RWPE1 (cell line): Measurements from ENCODE around the gene SETBP1.

Experiments used
- CTCF ChIA-PET: fragments of 350-600 bp; sonication (Branson Sonifier 250); formaldehyde crosslinking; extraction: SDS; loops from one replicate; lab custom pipeline; 2021; lab: Yijun Ruan, JAX
- POLR2A ChIA-PET: fragments of 400-600 bp; formaldehyde crosslinking; extraction: SDS; loops from one replicate; lab custom pipeline; 2020; ENCODE audit warnings: antibody characterized with exemption; ENCODE audit not compliant: low non-redundant PET; lab: Yijun Ruan, JAX
- DNase-seq: peaks from one replicate; pipeline ENCODE4 v3.0.0; 2012; ENCODE audit warnings: low spot score
- H3K27ac ChIP-seq: fragments of 450-650 bp; 2 replicates; pipeline ENCODE4 v1.5.1; 2017
- CTCF ChIP-seq: fragments of 450-650 bp; conservative IDR thresholded peaks from 2 replicates; pipeline ENCODE4 v1.5.1; 2017; ENCODE audit warnings: low read depth, mild to moderate bottlenecking

Gene SETBP1

DNA sequence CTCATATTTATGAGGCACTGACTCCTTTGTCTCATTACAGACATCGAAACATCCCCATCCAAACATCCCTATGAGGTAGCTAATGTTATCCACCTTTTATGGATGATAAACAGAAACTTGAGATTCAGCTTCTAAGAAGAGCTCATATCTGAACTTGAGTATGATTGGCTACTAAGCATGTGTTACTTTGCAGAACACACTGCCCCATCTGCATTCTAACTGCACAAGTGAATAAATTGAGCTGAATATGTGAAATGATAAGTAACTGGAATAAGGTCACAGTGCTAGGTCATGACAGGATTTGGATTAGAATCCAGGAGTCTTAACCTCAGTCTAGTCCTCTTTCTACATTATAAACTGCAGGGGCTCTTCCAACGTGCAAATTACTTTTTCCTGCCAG, 172.7 kb downstream of the SETBP1 start:
- no peak for DNase-seq
- ChIA-PET CTCF (no interaction called here), POLR2A (no interaction called here)
- TF ChIP-seq CTCF: no peak
- H3K27ac ChIP-seq: no peak overlapping the region

- DNase-seq: peak; percentile 8
- ChIA-PET POLR2A (no interaction called here), CTCF (no interaction called here)
- H3K27ac ChIP-seq: peak overlapping the region; percentile 60
- no peak for TF ChIP-seq CTCF
Observed at GRCh38 chr18:44855681-44856080, 175.0 kb downstream of the SETBP1 start.

- TF ChIP-seq CTCF: no peak
- H3K27ac ChIP-seq: no peak overlapping the region
- DNase-seq: no peak
- ChIA-PET CTCF (no interaction called here), POLR2A (no interaction called here)
Observed at GRCh38 chr18:44856157-44856556, 175.5 kb downstream of the SETBP1 start.

GRCh38 chr18:44857081-44857480, 176.4 kb downstream of the SETBP1 start:
- DNase-seq: no peak
- no peak overlapping the region for H3K27ac ChIP-seq
- POLR2A ChIA-PET: no interaction called here
- CTCF ChIA-PET: interaction anchor here (0.7 kb wide), 1 partner anchor 905 kb away, joined by 3 read pairs; no protein-coding TSS in a partner anchor
- no peak for TF ChIP-seq CTCF

DNA sequence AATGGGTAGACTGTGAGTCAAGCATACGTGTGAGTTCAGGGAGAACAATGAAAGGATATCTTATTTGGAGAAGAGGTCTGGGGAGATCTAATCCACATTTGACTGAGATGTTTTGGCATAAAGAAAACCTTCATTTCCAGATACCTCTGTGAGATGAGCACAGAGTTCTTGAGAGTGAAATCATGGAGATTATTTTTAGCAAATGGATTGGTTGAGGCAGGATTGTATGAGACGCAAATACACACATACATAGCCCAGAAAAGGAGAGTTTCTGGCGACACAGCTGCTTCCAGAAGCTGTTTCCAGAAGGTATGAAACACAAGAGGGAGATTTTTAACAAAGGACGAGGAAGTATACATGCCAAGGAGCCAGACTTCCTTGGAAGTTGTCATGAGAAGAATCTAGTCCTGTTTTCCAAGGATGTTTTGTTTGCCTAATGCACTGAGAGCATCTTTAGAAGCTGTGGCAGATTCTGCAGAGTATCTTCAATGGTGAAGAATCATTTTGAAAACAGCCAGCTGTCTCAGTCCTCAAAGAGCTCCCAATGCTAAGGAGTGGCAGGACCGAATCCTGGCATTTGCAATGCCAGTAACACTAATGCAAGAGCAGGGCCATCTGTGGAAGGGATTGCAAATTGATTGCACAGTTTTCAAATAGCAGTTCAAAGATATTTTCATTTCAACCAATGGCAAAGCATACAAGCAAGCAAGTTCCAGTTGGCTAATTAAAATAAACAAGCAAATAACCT, 177.2 kb downstream of the SETBP1 start:
- ChIA-PET POLR2A (no interaction called here), CTCF (interaction anchor here (0.6 to 0.7 kb wide), 2 partner anchors 544 to 905 kb away, joined by 3 read pairs; no protein-coding TSS in a partner anchor)
- no peak overlapping the region for H3K27ac ChIP-seq
- no peak for TF ChIP-seq CTCF
- DNase-seq: no peak

DNA sequence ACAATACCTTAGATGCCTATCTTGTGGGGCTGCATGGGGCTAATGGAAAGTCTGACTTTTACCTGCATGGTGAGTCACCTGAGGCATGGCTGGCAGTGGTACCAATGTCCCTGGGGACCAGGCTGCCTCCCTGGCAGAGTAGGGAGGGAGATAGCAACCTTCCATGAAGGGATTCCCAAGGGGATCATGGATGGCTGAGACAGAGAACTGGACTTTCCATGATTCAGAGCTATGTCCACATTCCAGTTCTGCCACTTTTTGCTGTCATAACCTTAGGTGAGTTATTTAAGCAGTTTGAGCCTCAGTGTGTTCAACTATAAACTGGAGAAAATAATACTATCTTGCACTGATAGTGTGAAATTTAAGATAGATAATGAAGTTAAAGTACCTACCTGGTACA, 178.6 kb downstream of the SETBP1 start:
- no peak for DNase-seq
- ChIA-PET POLR2A (no interaction called here), CTCF (no interaction called here)
- no peak overlapping the region for H3K27ac ChIP-seq
- no peak for TF ChIP-seq CTCF
